Lung microvascular endothelial cell (primary cell): ENCODE measurements around the gene IL17REL. TPM values are rescaled to one million over a fixed set of nuclear protein-coding genes. Genes with fewer than 3 reads are reported as not detected.

Source experiments
- DNase-seq, 2 donors: peaks; one replicate each; pipeline versions ENCODE4 v3.0.0 to v3.0.0-alpha.2; 2010; ENCODE audit warnings: low read depth in 2 of 2
- total RNA-seq: library from RNA; depleted of rRNA; stranded (reverse); fragments of >200 nt; gene quantifications from 2 replicates; pipeline ENCODE4 v1.2.1, GENCODE V29; 2014

Gene IL17REL
- total RNA-seq, 1 donor from 2014 or later: not detected

GRCh38 chr22:50004918-50005317 is 7.6 kb downstream of the IL17REL start:
- no peak for DNase-seq

- DNase-seq: no peak
Measured at GRCh38 chr22:50002791-50003190, 9.8 kb downstream of the IL17REL start.

- no peak for DNase-seq
Measured at GRCh38 chr22:50001388-50002231, 11.0 kb downstream of the IL17REL start.

- no peak for DNase-seq
Measured at GRCh38 chr22:50000587-50001387, 11.8 kb downstream of the IL17REL start.

- DNase-seq: no peak
Measured at GRCh38 chr22:49999946-50000586, 12.5 kb downstream of the IL17REL start.

GRCh38 chr22:49999063-49999945 is 13.3 kb downstream of the IL17REL start:
- DNase-seq: peak in 1 of 2 donors; percentile 50

- DNase-seq: no peak
Measured at GRCh38 chr22:49998718-49999062, 13.9 kb downstream of the IL17REL start.

- no peak for DNase-seq
Measured at GRCh38 chr22:49997932-49998717, 14.4 kb downstream of the IL17REL start.

- no peak for DNase-seq
Measured at GRCh38 chr22:49997251-49997599, 15.3 kb downstream of the IL17REL start.

- DNase-seq: no peak
Measured at GRCh38 chr22:49996518-49997250, 15.9 kb downstream of the IL17REL start.

GRCh38 chr22:49996119-49996517 is 16.4 kb downstream of the IL17REL start:
- no peak for DNase-seq

- no peak for DNase-seq
Measured at GRCh38 chr22:49995361-49996118, 17.0 kb downstream of the IL17REL start.

GRCh38 chr22:49995041-49995360 is 17.6 kb downstream of the IL17REL start:
- DNase-seq: no peak

- DNase-seq: no peak
Measured at GRCh38 chr22:49994361-49995040, 18.1 kb downstream of the IL17REL start.

- DNase-seq: no peak
Measured at GRCh38 chr22:49993649-49994360, 18.8 kb downstream of the IL17REL start.

- peak; percentile 71 to 83 for DNase-seq
Measured at GRCh38 chr22:49992921-49993648, 19.5 kb downstream of the IL17REL start.

GRCh38 chr22:49991907-49992533 is 20.5 kb downstream of the IL17REL start:
- DNase-seq: no peak
